ENCODE data around the gene USP37. TPM values are rescaled to one million over a fixed set of nuclear protein-coding genes. Genes with fewer than 3 reads are reported as not detected.

The USP37 gene
- total and polyA plus RNA-seq, 2 of the 13 experiments (the other 11 are each of a cell fraction or from before 2014, with no cell fraction given): 6.5 to 30.6 TPM

DNA sequence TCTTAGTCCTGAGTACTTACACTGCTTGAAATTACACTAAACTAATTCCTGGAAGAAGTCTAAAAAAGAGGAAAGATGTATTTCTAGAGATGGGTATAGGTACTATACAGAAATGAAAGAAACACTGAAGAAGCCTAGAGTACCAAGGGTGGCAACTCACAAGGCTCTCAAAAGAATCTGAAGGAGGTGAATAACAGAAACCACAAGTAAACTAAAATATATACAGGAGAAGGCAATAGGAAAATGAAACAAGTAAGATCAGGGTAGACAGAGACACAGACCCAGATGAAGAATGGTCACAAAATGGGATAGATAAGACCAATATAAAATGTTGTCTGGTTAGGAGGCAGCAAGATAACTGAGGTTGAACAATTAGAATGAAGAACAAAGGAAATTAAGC is 59.9 kb downstream of the USP37 start (continued):
- TF ChIP-seq, protein P1, sequence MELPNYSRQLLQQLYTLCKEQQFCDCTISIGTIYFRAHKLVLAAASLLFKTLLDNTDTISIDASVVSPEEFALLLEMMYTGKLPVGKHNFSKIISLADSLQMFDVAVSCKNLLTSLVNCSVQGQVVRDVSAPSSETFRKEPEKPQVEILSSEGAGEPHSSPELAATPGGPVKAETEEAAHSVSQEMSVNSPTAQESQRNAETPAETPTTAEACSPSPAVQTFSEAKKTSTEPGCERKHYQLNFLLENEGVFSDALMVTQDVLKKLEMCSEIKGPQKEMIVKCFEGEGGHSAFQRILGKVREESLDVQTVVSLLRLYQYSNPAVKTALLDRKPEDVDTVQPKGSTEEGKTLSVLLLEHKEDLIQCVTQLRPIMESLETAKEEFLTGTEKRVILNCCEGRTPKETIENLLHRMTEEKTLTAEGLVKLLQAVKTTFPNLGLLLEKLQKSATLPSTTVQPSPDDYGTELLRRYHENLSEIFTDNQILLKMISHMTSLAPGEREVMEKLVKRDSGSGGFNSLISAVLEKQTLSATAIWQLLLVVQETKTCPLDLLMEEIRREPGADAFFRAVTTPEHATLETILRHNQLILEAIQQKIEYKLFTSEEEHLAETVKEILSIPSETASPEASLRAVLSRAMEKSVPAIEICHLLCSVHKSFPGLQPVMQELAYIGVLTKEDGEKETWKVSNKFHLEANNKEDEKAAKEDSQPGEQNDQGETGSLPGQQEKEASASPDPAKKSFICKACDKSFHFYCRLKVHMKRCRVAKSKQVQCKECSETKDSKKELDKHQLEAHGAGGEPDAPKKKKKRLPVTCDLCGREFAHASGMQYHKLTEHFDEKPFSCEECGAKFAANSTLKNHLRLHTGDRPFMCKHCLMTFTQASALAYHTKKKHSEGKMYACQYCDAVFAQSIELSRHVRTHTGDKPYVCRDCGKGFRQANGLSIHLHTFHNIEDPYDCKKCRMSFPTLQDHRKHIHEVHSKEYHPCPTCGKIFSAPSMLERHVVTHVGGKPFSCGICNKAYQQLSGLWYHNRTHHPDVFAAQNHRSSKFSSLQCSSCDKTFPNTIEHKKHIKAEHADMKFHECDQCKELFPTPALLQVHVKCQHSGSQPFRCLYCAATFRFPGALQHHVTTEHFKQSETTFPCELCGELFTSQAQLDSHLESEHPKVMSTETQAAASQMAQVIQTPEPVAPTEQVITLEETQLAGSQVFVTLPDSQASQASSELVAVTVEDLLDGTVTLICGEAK (IDR thresholded peaks at IDR 0.05): no peak
- TF ChIP-seq, protein P1 (CRISPR knock-in tag; IDR thresholded peaks at IDR 0.05): no peak
- TF ChIP-seq SSRP1 (CRISPR knock-in tag; IDR thresholded peaks at IDR 0.05) (no peak), KDM5B (CRISPR knock-in tag; IDR thresholded peaks at IDR 0.05; ENCODE audit: borderline replicate concordance) (no peak), RARG (CRISPR knock-in tag; IDR thresholded peaks at IDR 0.05; ENCODE audit: low read depth) (no peak), PRMT3 (CRISPR knock-in tag; IDR thresholded peaks at IDR 0.05; ENCODE audit: borderline replicate concordance, low read depth) (no peak), ZEB1 (IDR thresholded peaks at IDR 0.05; ENCODE audit: insufficient replicate concordance, low read depth) (no peak), RNF2 (conservative IDR thresholded peaks at IDR 0.05; ENCODE audit: low read depth) (no peak), SIN3A (IDR thresholded peaks at IDR 0.05; ENCODE audit: borderline replicate concordance, low read depth, low read length) (no peak)
- TF ChIP-seq, protein P2, sequence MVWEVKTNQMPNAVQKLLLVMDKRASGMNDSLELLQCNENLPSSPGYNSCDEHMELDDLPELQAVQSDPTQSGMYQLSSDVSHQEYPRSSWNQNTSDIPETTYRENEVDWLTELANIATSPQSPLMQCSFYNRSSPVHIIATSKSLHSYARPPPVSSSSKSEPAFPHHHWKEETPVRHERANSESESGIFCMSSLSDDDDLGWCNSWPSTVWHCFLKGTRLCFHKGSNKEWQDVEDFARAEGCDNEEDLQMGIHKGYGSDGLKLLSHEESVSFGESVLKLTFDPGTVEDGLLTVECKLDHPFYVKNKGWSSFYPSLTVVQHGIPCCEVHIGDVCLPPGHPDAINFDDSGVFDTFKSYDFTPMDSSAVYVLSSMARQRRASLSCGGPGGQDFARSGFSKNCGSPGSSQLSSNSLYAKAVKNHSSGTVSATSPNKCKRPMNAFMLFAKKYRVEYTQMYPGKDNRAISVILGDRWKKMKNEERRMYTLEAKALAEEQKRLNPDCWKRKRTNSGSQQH (CRISPR knock-in tag; IDR thresholded peaks at IDR 0.05; ENCODE audit: low read depth): no peak
- TF ChIP-seq, protein P3, sequence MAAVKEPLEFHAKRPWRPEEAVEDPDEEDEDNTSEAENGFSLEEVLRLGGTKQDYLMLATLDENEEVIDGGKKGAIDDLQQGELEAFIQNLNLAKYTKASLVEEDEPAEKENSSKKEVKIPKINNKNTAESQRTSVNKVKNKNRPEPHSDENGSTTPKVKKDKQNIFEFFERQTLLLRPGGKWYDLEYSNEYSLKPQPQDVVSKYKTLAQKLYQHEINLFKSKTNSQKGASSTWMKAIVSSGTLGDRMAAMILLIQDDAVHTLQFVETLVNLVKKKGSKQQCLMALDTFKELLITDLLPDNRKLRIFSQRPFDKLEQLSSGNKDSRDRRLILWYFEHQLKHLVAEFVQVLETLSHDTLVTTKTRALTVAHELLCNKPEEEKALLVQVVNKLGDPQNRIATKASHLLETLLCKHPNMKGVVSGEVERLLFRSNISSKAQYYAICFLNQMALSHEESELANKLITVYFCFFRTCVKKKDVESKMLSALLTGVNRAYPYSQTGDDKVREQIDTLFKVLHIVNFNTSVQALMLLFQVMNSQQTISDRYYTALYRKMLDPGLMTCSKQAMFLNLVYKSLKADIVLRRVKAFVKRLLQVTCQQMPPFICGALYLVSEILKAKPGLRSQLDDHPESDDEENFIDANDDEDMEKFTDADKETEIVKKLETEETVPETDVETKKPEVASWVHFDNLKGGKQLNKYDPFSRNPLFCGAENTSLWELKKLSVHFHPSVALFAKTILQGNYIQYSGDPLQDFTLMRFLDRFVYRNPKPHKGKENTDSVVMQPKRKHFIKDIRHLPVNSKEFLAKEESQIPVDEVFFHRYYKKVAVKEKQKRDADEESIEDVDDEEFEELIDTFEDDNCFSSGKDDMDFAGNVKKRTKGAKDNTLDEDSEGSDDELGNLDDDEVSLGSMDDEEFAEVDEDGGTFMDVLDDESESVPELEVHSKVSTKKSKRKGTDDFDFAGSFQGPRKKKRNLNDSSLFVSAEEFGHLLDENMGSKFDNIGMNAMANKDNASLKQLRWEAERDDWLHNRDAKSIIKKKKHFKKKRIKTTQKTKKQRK (IDR thresholded peaks at IDR 0.05; ENCODE audit: low read length): no peak
- TF ChIP-seq, protein P4, sequence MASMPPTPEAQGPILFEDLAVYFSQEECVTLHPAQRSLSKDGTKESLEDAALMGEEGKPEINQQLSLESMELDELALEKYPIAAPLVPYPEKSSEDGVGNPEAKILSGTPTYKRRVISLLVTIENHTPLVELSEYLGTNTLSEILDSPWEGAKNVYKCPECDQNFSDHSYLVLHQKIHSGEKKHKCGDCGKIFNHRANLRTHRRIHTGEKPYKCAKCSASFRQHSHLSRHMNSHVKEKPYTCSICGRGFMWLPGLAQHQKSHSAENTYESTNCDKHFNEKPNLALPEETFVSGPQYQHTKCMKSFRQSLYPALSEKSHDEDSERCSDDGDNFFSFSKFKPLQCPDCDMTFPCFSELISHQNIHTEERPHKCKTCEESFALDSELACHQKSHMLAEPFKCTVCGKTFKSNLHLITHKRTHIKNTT (CRISPR knock-in tag; IDR thresholded peaks at IDR 0.05): no peak
- TF ChIP-seq, protein P5, sequence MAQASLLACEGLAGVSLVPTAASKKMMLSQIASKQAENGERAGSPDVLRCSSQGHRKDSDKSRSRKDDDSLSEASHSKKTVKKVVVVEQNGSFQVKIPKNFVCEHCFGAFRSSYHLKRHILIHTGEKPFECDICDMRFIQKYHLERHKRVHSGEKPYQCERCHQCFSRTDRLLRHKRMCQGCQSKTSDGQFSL (CRISPR knock-in tag; IDR thresholded peaks at IDR 0.05): no peak

Measured in HepG2 (cell line).